Liver (tissue), 9 donors: Measurements from ENCODE around the gene DOP1B. TPM values are rescaled to one million over a fixed set of nuclear protein-coding genes. Genes with fewer than 3 reads are reported as not detected.

Experiments
- DNase-seq: peaks from one replicate; pipeline ENCODE4 v3.0.0-alpha.2; 2017; ENCODE audit warnings: low spot score
- H3K27ac ChIP-seq, 2 donors: one replicate each; pipeline ENCODE4 v1.7.0; 2013; ENCODE audit warnings: inconsistent platforms in 2 of 2, low read length in 2 of 2, control low read depth in 1 of 2, low read depth in 1 of 2, mild to moderate bottlenecking in 1 of 2
- H3K27me3 ChIP-seq, 4 donors: one replicate each; pipeline versions ENCODE4 v1.6.1 to v1.7.0; 2013; ENCODE audit warnings: low read length in 3 of 4, inconsistent platforms in 1 of 4, mild to moderate bottlenecking in 1 of 4, moderate library complexity in 1 of 4; ENCODE audit not compliant: control insufficient read depth in 4 of 4, insufficient read depth in 4 of 4
- H3K36me3 ChIP-seq, 4 donors: one replicate each; pipeline versions ENCODE4 v1.6.1 to v1.7.0; 2013; ENCODE audit warnings: low read length in 3 of 4, mild to moderate bottlenecking in 3 of 4, low read depth in 1 of 4, moderate library complexity in 1 of 4; ENCODE audit not compliant: control insufficient read depth in 4 of 4, insufficient read depth in 3 of 4
- H3K4me1 ChIP-seq, 4 donors: one replicate each; pipeline versions ENCODE4 v1.6.1 to v1.7.0; 2013; ENCODE audit warnings: low read length in 3 of 4, mild to moderate bottlenecking in 3 of 4, moderate library complexity in 1 of 4; ENCODE audit not compliant: control insufficient read depth in 4 of 4, insufficient read depth in 4 of 4
- H3K4me3 ChIP-seq, 3 donors: one replicate each; pipeline versions ENCODE4 v1.6.1 to v1.7.0; 2013; ENCODE audit warnings: low read length in 3 of 3, control low read depth in 1 of 3, low read depth in 1 of 3, mild to moderate bottlenecking in 1 of 3
- H3K9ac ChIP-seq, 2 donors: one replicate each; pipeline ENCODE4 v1.7.0; 2013; ENCODE audit warnings: low read length in 2 of 2, mild to moderate bottlenecking in 2 of 2, moderate library complexity in 2 of 2, control low read depth in 1 of 2, low read depth in 1 of 2
- H3K9me3 ChIP-seq, 4 donors: one replicate each; pipeline versions ENCODE4 v1.6.1 to v1.7.0; 2013; ENCODE audit warnings: low read length in 3 of 4; ENCODE audit not compliant: control insufficient read depth in 4 of 4
- EGR1 ChIP-seq, 2 donors: IDR thresholded peaks; 2 replicates each; pipeline ENCODE4 v1.6.1; 2016 to 2018; ENCODE audit warnings: antibody characterized with exemption in 2 of 2, low read depth in 2 of 2
- FOXA1 ChIP-seq: IDR thresholded peaks from 2 replicates; pipeline ENCODE4 v1.6.1; 2016; ENCODE audit warnings: antibody characterized with exemption
- FOXA2 ChIP-seq: IDR thresholded peaks from 2 replicates; pipeline ENCODE4 v1.6.1; 2016; ENCODE audit warnings: antibody characterized with exemption
- HNF4A ChIP-seq, 2 donors: conservative IDR thresholded peaks; 2 replicates each; pipeline ENCODE4 v1.6.1; 2016; ENCODE audit warnings: antibody characterized with exemption in 2 of 2, mild to moderate bottlenecking in 2 of 2
- HNF4G ChIP-seq: IDR thresholded peaks from 2 replicates; pipeline ENCODE4 v1.6.1; 2016; ENCODE audit warnings: antibody characterized with exemption
- JUND ChIP-seq, 2 donors: IDR thresholded peaks; 2 replicates each; pipeline ENCODE4 v1.6.1; 2016; ENCODE audit warnings: antibody characterized with exemption in 2 of 2
- MAX ChIP-seq: IDR thresholded peaks from 2 replicates; pipeline ENCODE4 v1.6.1; 2016; ENCODE audit warnings: antibody characterized with exemption
- RAD21 ChIP-seq, 2 donors: IDR thresholded peaks; 2 replicates each; pipeline ENCODE4 v1.6.1; 2016; ENCODE audit warnings: antibody characterized with exemption in 2 of 2, mild to moderate bottlenecking in 2 of 2
- RXRA ChIP-seq, 2 donors: IDR thresholded peaks; 2 replicates each; pipeline ENCODE4 v1.6.1; 2017 to 2018; ENCODE audit warnings: antibody characterized with exemption in 2 of 2, mild to moderate bottlenecking in 1 of 2
- SP1 ChIP-seq: IDR thresholded peaks from 2 replicates; pipeline ENCODE4 v1.6.1; 2018; ENCODE audit warnings: antibody characterized with exemption, mild to moderate bottlenecking
- YY1 ChIP-seq: IDR thresholded peaks from 2 replicates; pipeline ENCODE4 v1.6.1; 2016; ENCODE audit warnings: antibody characterized with exemption, mild to moderate bottlenecking
- WGBS: extraction: QIAGEN DNeasy Blood & Tissue Kit; methylation state at CpG from one replicate; pipeline ENCODE4 v1.1.7; 2013; 5-methylcytosine and 5-hydroxymethylcytosine counted together
- polyA plus RNA-seq, 2 donors: library from polyadenylated mRNA; stranded (reverse) in 1 of 2; unstranded in 1 of 2; fragments of 200-250 nt in 1 of 2; fragments of >200 nt in 1 of 2; fragmentation: Nextera tagmentation in 1 of 2; extraction: Ambion mirVana in 1 of 2; gene quantifications; one replicate each; pipeline versions ENCODE4 v1.2.1 to v1.2.3, GENCODE V29; 2013 to 2015
- total RNA-seq, 2 donors: library from RNA; depleted of rRNA; stranded (reverse); fragments of >200 nt; gene quantifications; one replicate each; pipeline ENCODE4 v1.2.3, GENCODE V29; 2014
- TF ChIP-seq, protein P1 (sequence below): IDR thresholded peaks from 2 replicates; pipeline ENCODE4 v1.6.1; 2016; ENCODE audit warnings: antibody characterized with exemption
- TF ChIP-seq, protein P2 (sequence below): fragments of 150-350 bp; IDR thresholded peaks from 2 replicates; pipeline ENCODE4 v1.5.1; 2017; ENCODE audit warnings: improper control_type of control experiment, low read depth, low read length; ENCODE audit not compliant: missing input control
- donor health status: healthy.
- donor health status: healthy.
- donor health status: healthy.
- donor health status: healthy.
- donor health status: healthy.

The DOP1B gene
- total and polyA plus RNA-seq, 4 donors, result 5.8 to 7.1 (median 6.3) TPM

GRCh38 chr21:36200081-36200561 lies 43.5 kb downstream of the DOP1B start:
- no peaks in the 10 kb centered on the region for H3K27me3 ChIP-seq
- H3K27ac ChIP-seq, result peak overlapping the region; percentile 79 to 96
- H3K9ac ChIP-seq, result no peak overlapping the region
- 94% methylated on average over 23 of the region's 23 CpGs for WGBS
- no peaks in the 10 kb centered on the region for H3K36me3 ChIP-seq
- DNase-seq, result no peak
- TF ChIP-seq FOXA2 (no peak), SP1 (peak; percentile 74), MAX (no peak), RXRA (IDR thresholded peaks at IDR 0.05) (no peak), FOXA1 (no peak), JUND (IDR thresholded peaks at IDR 0.05) (no peak), RAD21 (IDR thresholded peaks at IDR 0.05) (no peak), HNF4A (conservative IDR thresholded peaks at IDR 0.05) (peak in 1 of 2 donors; percentile 82), HNF4G (peak; percentile 58)
- no peak overlapping the region for H3K4me3 ChIP-seq
- H3K9me3 ChIP-seq, result peaks cover 0 to 3% (median 1%) of the 10 kb centered on the region in 4 donors
- H3K4me1 ChIP-seq, result peaks cover 3 to 18% (median 7%) of the 10 kb centered on the region in 4 donors

DNA sequence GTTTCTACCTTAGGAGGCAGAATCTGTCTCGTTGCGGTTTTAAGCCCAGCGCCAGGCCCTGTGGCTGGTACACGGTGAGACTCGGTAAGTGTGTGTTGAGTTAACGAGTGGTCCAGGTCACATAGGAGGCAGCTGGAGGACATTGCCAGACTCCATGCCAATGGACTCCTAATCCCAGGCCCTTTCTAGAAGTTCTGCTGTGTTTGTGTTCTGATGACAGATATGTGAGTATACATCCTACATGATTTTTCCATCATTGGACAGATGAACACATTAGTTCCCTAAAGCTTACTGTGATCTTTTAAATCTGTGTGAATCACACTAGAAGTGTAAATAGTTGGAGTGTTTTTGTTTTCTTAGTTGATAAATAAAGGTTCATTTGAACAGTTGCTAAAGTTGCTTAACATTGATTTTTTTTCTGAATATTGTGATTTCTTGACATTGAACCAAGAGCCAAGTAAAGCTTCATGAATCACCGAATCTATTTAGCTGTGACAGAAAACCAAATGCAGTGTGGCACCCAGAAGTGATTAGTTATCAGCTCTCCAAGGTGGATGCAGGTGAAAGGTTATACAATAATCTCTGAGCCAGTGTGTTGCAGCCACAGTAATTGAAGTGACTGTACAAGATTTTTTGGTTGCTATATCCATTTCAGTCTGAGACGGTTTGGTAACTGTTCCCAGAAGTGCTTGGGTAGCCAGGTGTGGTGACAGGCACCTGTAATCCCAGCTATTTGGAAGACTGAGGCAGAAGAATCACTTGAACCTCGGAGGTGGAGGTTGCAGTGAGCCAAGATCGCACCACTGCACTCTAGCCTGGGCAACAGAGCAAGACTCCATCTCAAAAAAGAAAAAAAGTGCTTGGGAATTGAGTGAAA lies 46.3 kb downstream of the DOP1B start:
- Histone ChIP-seq H3K4me1 (peaks cover 3 to 18% (median 7%) of the 10 kb centered on the region in 4 donors), H3K9me3 (no peaks in the 10 kb centered on the region), H3K4me3 (no peak overlapping the region), H3K27ac (peak overlapping the region; percentile 36 to 74), H3K36me3 (no peaks in the 10 kb centered on the region), H3K9ac (no peak overlapping the region), H3K27me3 (no peaks in the 10 kb centered on the region)
- WGBS, result 79% methylated on average over 10 of the region's 10 CpGs
- TF ChIP-seq EGR1 (IDR thresholded peaks at IDR 0.05; ENCODE audit: low read depth in 2 of 2) (no peak), FOXA2 (no peak), HNF4A (conservative IDR thresholded peaks at IDR 0.05) (no peak), YY1 (no peak)
- TF ChIP-seq, protein P1, sequence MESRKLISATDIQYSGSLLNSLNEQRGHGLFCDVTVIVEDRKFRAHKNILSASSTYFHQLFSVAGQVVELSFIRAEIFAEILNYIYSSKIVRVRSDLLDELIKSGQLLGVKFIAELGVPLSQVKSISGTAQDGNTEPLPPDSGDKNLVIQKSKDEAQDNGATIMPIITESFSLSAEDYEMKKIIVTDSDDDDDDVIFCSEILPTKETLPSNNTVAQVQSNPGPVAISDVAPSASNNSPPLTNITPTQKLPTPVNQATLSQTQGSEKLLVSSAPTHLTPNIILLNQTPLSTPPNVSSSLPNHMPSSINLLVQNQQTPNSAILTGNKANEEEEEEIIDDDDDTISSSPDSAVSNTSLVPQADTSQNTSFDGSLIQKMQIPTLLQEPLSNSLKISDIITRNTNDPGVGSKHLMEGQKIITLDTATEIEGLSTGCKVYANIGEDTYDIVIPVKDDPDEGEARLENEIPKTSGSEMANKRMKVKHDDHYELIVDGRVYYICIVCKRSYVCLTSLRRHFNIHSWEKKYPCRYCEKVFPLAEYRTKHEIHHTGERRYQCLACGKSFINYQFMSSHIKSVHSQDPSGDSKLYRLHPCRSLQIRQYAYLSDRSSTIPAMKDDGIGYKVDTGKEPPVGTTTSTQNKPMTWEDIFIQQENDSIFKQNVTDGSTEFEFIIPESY, result no peak
- TF ChIP-seq, protein P2, sequence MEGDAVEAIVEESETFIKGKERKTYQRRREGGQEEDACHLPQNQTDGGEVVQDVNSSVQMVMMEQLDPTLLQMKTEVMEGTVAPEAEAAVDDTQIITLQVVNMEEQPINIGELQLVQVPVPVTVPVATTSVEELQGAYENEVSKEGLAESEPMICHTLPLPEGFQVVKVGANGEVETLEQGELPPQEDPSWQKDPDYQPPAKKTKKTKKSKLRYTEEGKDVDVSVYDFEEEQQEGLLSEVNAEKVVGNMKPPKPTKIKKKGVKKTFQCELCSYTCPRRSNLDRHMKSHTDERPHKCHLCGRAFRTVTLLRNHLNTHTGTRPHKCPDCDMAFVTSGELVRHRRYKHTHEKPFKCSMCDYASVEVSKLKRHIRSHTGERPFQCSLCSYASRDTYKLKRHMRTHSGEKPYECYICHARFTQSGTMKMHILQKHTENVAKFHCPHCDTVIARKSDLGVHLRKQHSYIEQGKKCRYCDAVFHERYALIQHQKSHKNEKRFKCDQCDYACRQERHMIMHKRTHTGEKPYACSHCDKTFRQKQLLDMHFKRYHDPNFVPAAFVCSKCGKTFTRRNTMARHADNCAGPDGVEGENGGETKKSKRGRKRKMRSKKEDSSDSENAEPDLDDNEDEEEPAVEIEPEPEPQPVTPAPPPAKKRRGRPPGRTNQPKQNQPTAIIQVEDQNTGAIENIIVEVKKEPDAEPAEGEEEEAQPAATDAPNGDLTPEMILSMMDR, result no peak
- no peak for DNase-seq

- Histone ChIP-seq H3K9me3 (no peaks in the 10 kb centered on the region), H3K9ac (no peak overlapping the region), H3K36me3 (no peaks in the 10 kb centered on the region), H3K27ac (peak overlapping the region in 1 of 2 donors; percentile 74), H3K4me1 (peaks cover 3 to 16% (median 5%) of the 10 kb centered on the region in 4 donors), H3K27me3 (no peaks in the 10 kb centered on the region), H3K4me3 (no peak overlapping the region)
- DNase-seq, result no peak
- 53% methylated on average over 1 of the region's 1 CpG for WGBS
- TF ChIP-seq YY1 (no peak), FOXA1 (no peak), HNF4A (conservative IDR thresholded peaks at IDR 0.05) (no peak), JUND (IDR thresholded peaks at IDR 0.05) (peak in 1 of 2 donors; percentile 35), MAX (no peak)
Measured at GRCh38 chr21:36203603-36203889, 46.9 kb downstream of the DOP1B start.
